Chondrocyte (in vitro differentiated cells): Measurements from ENCODE around the gene UBA3. TPM values are rescaled to one million over a fixed set of nuclear protein-coding genes. Genes with fewer than 3 reads are reported as not detected.
A peak's percentile ranks its signal among the peaks of the same experiment; 100 is the strongest.

ENCODE experiments used
- DNase-seq: peaks from one replicate; pipeline ENCODE4 v3.0.0; 2021; ENCODE audit warnings: mixed read lengths, low spot score
- H3K27ac Mint-ChIP-seq: one replicate; pipeline ENCODE4 v1.8.0; 2021; ENCODE audit warnings: mild to moderate bottlenecking, moderate library complexity, mixed read lengths; ENCODE audit not compliant: unreplicated experiment
- H3K27me3 Mint-ChIP-seq: 2 replicates; pipeline ENCODE4 v1.8.0; 2021; ENCODE audit warnings: low read depth, mixed read lengths
- H3K36me3 Mint-ChIP-seq: 2 replicates; pipeline ENCODE4 v1.8.0; 2021; ENCODE audit warnings: low read depth, mixed read lengths
- H3K4me1 Mint-ChIP-seq: 2 replicates; pipeline ENCODE4 v1.8.0; 2021; ENCODE audit warnings: low read depth, mild to moderate bottlenecking, mixed read lengths
- H3K4me3 Mint-ChIP-seq: one replicate; pipeline ENCODE4 v1.8.0; 2021; ENCODE audit warnings: mild to moderate bottlenecking, moderate library complexity, mixed read lengths; ENCODE audit not compliant: unreplicated experiment
- H3K9me3 Mint-ChIP-seq: 2 replicates; pipeline ENCODE4 v1.8.0; 2021; ENCODE audit warnings: low read depth, mixed read lengths
- total RNA-seq: library from RNA; stranded (reverse); gene quantifications from 3 replicates; pipeline ENCODE4 v1.2.1, GENCODE V29; 2021
- TF ChIP-seq, protein P1 (sequence below): fragments of 200-600 bp; sonication (generic); IDR thresholded peaks from 2 replicates; pipeline ENCODE4 v1.5.0; 2021; ENCODE audit warnings: antibody characterized with exemption, mild to moderate bottlenecking, moderate library complexity

The UBA3 gene
- total RNA-seq, 1 donor from 2014 or later, result 58.3 TPM

DNA sequence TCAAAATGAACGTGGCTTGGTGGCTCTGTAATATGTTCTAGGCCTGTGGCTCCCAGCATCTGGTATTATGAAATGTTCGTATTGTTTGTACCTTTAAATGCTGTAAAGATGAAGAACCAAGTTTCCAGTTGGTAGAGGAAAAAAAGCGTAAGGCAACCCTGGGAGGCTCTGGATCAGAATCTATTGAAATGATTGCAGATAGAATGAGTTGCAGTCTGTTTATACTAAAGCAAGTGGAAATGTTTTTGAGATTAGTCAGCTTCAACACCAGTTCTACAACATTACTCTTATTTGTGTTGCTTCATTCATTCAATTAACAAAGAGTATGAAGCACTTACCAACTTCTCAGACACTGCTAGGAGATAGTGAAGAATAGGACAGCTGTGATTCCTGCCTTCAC lies 9.9 kb upstream of the UBA3 start:
- peak overlapping the region; percentile 49 for H3K27ac Mint-ChIP-seq
- DNase-seq, result no peak
- H3K9me3 Mint-ChIP-seq, result no peaks in the 10 kb centered on the region
- peaks cover 82% of the 10 kb centered on the region for H3K4me1 Mint-ChIP-seq
- H3K27me3 Mint-ChIP-seq, result no peaks in the 10 kb centered on the region
- TF ChIP-seq, protein P1, sequence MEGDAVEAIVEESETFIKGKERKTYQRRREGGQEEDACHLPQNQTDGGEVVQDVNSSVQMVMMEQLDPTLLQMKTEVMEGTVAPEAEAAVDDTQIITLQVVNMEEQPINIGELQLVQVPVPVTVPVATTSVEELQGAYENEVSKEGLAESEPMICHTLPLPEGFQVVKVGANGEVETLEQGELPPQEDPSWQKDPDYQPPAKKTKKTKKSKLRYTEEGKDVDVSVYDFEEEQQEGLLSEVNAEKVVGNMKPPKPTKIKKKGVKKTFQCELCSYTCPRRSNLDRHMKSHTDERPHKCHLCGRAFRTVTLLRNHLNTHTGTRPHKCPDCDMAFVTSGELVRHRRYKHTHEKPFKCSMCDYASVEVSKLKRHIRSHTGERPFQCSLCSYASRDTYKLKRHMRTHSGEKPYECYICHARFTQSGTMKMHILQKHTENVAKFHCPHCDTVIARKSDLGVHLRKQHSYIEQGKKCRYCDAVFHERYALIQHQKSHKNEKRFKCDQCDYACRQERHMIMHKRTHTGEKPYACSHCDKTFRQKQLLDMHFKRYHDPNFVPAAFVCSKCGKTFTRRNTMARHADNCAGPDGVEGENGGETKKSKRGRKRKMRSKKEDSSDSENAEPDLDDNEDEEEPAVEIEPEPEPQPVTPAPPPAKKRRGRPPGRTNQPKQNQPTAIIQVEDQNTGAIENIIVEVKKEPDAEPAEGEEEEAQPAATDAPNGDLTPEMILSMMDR, result no peak
- H3K4me3 Mint-ChIP-seq, result no peak overlapping the region
- peaks cover 1% of the 10 kb centered on the region for H3K36me3 Mint-ChIP-seq

DNA sequence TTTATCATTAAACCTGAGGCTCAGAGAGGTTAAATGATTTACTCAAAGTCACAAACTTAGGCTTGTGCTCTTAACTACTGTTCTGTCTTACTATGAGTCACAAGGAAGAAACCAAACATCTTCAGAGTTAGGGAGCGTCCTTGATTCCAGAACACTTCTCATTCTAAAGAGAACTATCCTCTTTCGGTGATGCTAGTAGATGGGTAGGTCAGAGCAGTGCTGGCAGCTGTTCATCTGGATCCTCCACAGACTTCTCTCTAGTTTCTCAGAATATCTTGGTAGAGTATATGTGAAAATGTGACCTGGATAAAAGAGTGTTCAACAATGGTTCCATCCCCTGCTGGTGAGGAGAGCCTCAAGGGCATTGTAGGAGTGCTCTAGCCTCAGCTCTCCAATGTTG lies 7.9 kb upstream of the UBA3 start:
- peaks cover 1% of the 10 kb centered on the region for H3K36me3 Mint-ChIP-seq
- no peaks in the 10 kb centered on the region for H3K9me3 Mint-ChIP-seq
- H3K27me3 Mint-ChIP-seq, result no peaks in the 10 kb centered on the region
- peak overlapping the region; percentile 63 for H3K27ac Mint-ChIP-seq
- peaks cover 79% of the 10 kb centered on the region for H3K4me1 Mint-ChIP-seq
- DNase-seq, result no peak
- TF ChIP-seq, protein P1, result peak; percentile 16
- H3K4me3 Mint-ChIP-seq, result peak overlapping the region; percentile 39

- Mint-ChIP-seq H3K4me1 (peaks cover 81% of the 10 kb centered on the region), H3K4me3 (peak overlapping the region; percentile 92), H3K9me3 (no peaks in the 10 kb centered on the region), H3K36me3 (peaks cover 1% of the 10 kb centered on the region), H3K27ac (peak overlapping the region; percentile 28), H3K27me3 (no peaks in the 10 kb centered on the region)
- DNase-seq, result no peak
- TF ChIP-seq, protein P1, result no peak
These were observed 7.0 kb upstream of the UBA3 start for GRCh38 chr3:69087030-69087791.

- Mint-ChIP-seq H3K27ac (peak overlapping the region; percentile 95), H3K36me3 (peaks cover 1% of the 10 kb centered on the region), H3K27me3 (no peaks in the 10 kb centered on the region), H3K4me3 (peak overlapping the region; percentile 92), H3K9me3 (no peaks in the 10 kb centered on the region), H3K4me1 (peaks cover 84% of the 10 kb centered on the region)
- peak; percentile 95 for DNase-seq
- TF ChIP-seq, protein P1, result no peak
These were observed 5.9 kb upstream of the UBA3 start for GRCh38 chr3:69085833-69086722.

- H3K27me3 Mint-ChIP-seq, result no peaks in the 10 kb centered on the region
- peak overlapping the region; percentile 95 for H3K27ac Mint-ChIP-seq
- peaks cover 85% of the 10 kb centered on the region for H3K4me1 Mint-ChIP-seq
- H3K36me3 Mint-ChIP-seq, result no peaks in the 10 kb centered on the region
- TF ChIP-seq, protein P1, result peak; percentile 42
- DNase-seq, result no peak
- H3K4me3 Mint-ChIP-seq, result peak overlapping the region; percentile 92
- H3K9me3 Mint-ChIP-seq, result no peaks in the 10 kb centered on the region
These were observed 5.1 kb upstream of the UBA3 start for GRCh38 chr3:69085168-69085832.
